Upper lobe of left lung (tissue), 6 donors: Measurements from ENCODE around the gene TCHP. TPM values are rescaled to one million over a fixed set of nuclear protein-coding genes. Genes with fewer than 3 reads are reported as not detected.
"Not testable (repeated sequence)": the region's sequence is repeated elsewhere in the genome, so short reads cannot be mapped to it uniquely, and the experiment has no call there.

ENCODE experiments used
- ATAC-seq, 2 donors: fragments of 200-7000 bp; cut with Tn5 transposase; one replicate each; pipeline ENCODE4 v1.9.1; 2022; ENCODE audit warnings: mild to moderate bottlenecking in 2 of 2, moderate library complexity in 2 of 2; ENCODE audit not compliant: low FRiP score in 2 of 2
- DNase-seq, 2 donors: peaks; one replicate each; pipeline ENCODE4 v3.0.0-alpha.2; 2019 to 2020
- H3K27ac ChIP-seq, 4 donors: fragments of 200-600 bp; sonication (generic); one replicate each; pipeline ENCODE4 v1.5.1; 2016 to 2019
- H3K27me3 ChIP-seq, 4 donors: fragments of 200-600 bp; sonication (generic); one replicate each; pipeline ENCODE4 v1.5.1; 2017 to 2019
- H3K36me3 ChIP-seq, 4 donors: fragments of 200-600 bp; sonication (generic); one replicate each; pipeline ENCODE4 v1.5.1; 2016 to 2019
- H3K4me1 ChIP-seq, 4 donors: fragments of 200-600 bp; sonication (generic); one replicate each; pipeline ENCODE4 v1.5.1; 2018 to 2019
- H3K4me3 ChIP-seq, 4 donors: fragments of 200-600 bp; sonication (generic); one replicate each; pipeline ENCODE4 v1.5.1; 2017 to 2019; ENCODE audit warnings: mild to moderate bottlenecking in 2 of 4, moderate library complexity in 1 of 4
- H3K9me3 ChIP-seq, 4 donors: fragments of 200-600 bp; sonication (generic); one replicate each; pipeline ENCODE4 v1.5.1; 2018 to 2019
- EP300 ChIP-seq, 4 donors: sonication (generic); formaldehyde crosslinking; IDR thresholded peaks; one replicate each; pipeline ENCODE4 v1.5.1; 2017; ENCODE audit warnings: antibody characterized with exemption in 4 of 4, control low read depth in 2 of 4
- POLR2A ChIP-seq, 4 donors: fragments of 450-650 bp; IDR thresholded peaks; one replicate each; pipeline ENCODE4 v1.5.1; 2016 to 2017; ENCODE audit warnings: antibody characterized with exemption in 4 of 4, mild to moderate bottlenecking in 2 of 4
- POLR2AphosphoS5 ChIP-seq, 2 donors: sonication (generic); formaldehyde crosslinking; IDR thresholded peaks; one replicate each; pipeline ENCODE4 v1.5.1; 2017; ENCODE audit warnings: antibody characterized with exemption in 2 of 2
- WGBS, 2 donors: methylation state at CpG; one replicate each; pipeline ENCODE4 v1.1.5; 2017 to 2018; 5-methylcytosine and 5-hydroxymethylcytosine counted together
- total RNA-seq, 6 donors: library from RNA; depleted of rRNA in 4 of 6; stranded (reverse); fragments of >200 nt in 4 of 6; gene quantifications; one replicate each; pipeline versions ENCODE4 v1.1.0 to v1.2.1, GENCODE V29; 2016 to 2021
- TF ChIP-seq, protein P1 (sequence below), 6 experiments: fragments of 450-650 bp in 4 of 6; fragments of 200-600 bp in 2 of 6; sonication (generic) in 2 of 6; IDR thresholded peaks; one replicate each; pipeline ENCODE4 v1.5.1; 2016 to 2019; ENCODE audit warnings: antibody characterized with exemption in 6 of 6
- donor health status: DM: no; HTN: no; CAD: no; lungs with moderate emphysema.
- donor health status: DM: no; HTN: yes; CAD: no; lungs with severe emphysema.

The TCHP gene
- total RNA-seq, 6 donors from 2014 or later: 10.5 to 90.1 (median 29.7) TPM

DNA sequence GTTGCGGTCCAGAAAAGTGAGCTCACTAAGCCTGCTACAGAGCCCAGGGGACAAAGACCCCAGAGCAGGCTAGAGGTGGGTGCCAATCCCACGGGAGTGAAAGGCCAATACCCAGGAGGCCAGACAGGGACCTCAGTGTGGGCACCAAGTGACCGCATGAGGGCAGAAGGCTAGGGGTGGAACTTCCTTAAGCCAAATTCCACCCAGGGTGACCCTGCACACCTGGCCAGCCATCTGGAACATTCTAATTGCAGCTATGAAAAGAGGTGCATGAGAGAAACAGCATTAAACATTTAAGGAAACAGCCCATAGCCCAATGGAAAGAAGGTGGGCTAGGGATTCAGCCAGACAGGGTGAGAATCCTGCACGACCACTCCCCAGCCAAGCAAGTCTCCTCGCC is 39.1 kb upstream of the TCHP start:
- H3K9me3 ChIP-seq: no peaks in the 10 kb centered on the region
- no peak for ATAC-seq
- no peak overlapping the region for H3K27ac ChIP-seq
- TF ChIP-seq, protein P1, sequence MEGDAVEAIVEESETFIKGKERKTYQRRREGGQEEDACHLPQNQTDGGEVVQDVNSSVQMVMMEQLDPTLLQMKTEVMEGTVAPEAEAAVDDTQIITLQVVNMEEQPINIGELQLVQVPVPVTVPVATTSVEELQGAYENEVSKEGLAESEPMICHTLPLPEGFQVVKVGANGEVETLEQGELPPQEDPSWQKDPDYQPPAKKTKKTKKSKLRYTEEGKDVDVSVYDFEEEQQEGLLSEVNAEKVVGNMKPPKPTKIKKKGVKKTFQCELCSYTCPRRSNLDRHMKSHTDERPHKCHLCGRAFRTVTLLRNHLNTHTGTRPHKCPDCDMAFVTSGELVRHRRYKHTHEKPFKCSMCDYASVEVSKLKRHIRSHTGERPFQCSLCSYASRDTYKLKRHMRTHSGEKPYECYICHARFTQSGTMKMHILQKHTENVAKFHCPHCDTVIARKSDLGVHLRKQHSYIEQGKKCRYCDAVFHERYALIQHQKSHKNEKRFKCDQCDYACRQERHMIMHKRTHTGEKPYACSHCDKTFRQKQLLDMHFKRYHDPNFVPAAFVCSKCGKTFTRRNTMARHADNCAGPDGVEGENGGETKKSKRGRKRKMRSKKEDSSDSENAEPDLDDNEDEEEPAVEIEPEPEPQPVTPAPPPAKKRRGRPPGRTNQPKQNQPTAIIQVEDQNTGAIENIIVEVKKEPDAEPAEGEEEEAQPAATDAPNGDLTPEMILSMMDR (IDR thresholded peaks at IDR 0.05): no peak
- TF ChIP-seq POLR2A (IDR thresholded peaks at IDR 0.05) (no peak), EP300 (IDR thresholded peaks at IDR 0.05) (no peak), POLR2AphosphoS5 (IDR thresholded peaks at IDR 0.05) (no peak)
- no peak for DNase-seq
- 97 to 100% methylated on average over 5 of the region's 5 CpGs for WGBS, 2 donors
- H3K27me3 ChIP-seq: no peaks in the 10 kb centered on the region
- H3K4me1 ChIP-seq: peaks cover 20 to 26% (median 24%) of the 10 kb centered on the region in 4 donors
- peaks cover 7 to 38% (median 24%) of the 10 kb centered on the region in 4 donors for H3K36me3 ChIP-seq
- H3K4me3 ChIP-seq: no peak overlapping the region

DNA sequence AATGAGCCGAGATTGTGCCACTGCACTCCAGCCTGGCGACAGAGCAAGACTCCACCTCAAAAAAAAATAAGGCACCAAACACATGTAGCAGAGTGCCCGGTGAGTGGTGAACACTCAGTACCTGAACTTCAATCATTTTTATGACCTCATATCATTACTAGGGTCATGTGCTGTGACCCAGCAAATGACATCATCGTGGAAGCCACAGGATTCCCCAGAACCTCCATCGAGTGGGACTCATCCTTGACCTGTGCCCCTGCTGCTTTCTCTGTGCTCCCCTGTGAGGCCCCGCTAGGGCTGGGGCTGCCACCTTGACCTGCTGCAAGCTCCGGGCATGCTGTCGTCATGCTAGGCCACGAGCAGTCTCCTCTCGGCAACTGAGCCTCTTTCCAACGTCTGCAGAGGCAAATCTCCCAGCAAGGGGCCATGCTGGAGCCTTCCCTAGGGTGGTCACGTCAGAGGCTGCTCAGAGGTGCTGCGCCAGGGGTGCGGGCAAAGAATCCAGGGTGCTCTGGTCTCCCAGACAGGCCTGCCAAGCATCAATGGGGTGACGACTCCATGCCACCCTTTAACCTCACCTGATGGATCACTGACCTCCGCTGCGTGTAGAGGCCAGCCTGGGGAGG is 38.3 kb upstream of the TCHP start:
- H3K27ac ChIP-seq: no peak overlapping the region
- H3K36me3 ChIP-seq: peaks cover 7 to 29% (median 19%) of the 10 kb centered on the region in 4 donors
- no peaks in the 10 kb centered on the region for H3K9me3 ChIP-seq
- H3K4me3 ChIP-seq: no peak overlapping the region
- TF ChIP-seq EP300 (IDR thresholded peaks at IDR 0.05) (no peak), POLR2AphosphoS5 (IDR thresholded peaks at IDR 0.05) (no peak), POLR2A (IDR thresholded peaks at IDR 0.05) (no peak)
- TF ChIP-seq, protein P1 (IDR thresholded peaks at IDR 0.05): no peak
- ATAC-seq: no peak
- no peaks in the 10 kb centered on the region for H3K27me3 ChIP-seq
- peaks cover 20 to 29% (median 26%) of the 10 kb centered on the region in 4 donors for H3K4me1 ChIP-seq
- WGBS, 2 donors: 86 to 89% methylated on average over 13 of the region's 17 CpGs
- no peak for DNase-seq

DNA sequence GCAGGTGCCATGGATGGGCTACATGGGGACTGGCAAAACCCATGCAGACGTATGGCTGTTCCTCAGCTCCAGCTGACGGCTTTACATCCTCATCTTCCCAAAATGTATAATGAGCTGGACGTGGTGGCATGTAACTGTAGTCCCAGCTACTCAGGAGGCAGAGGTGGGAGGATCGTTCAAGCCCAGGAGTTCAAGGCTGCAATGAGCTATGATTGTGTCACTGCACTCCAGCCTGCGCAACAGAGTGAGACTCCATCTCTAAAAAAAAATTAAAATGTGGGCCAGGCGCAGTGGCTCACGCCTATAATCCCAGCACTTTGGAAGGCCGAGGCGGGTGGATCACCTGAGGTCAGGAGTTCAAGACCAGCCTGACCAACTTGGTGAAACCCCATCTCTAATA is 37.6 kb upstream of the TCHP start:
- DNase-seq, H3K9me3 ChIP-seq, H3K27ac ChIP-seq, H3K4me3 ChIP-seq, H3K27me3 ChIP-seq, ATAC-seq: not testable (repeated sequence)
- 89 to 95% methylated on average over 9 of the region's 9 CpGs for WGBS, 2 donors
- Histone ChIP-seq H3K4me1 (peaks cover 20 to 29% (median 26%) of the 10 kb centered on the region in 4 donors), H3K36me3 (peaks cover 3 to 22% (median 12%) of the 10 kb centered on the region in 4 donors)

DNA sequence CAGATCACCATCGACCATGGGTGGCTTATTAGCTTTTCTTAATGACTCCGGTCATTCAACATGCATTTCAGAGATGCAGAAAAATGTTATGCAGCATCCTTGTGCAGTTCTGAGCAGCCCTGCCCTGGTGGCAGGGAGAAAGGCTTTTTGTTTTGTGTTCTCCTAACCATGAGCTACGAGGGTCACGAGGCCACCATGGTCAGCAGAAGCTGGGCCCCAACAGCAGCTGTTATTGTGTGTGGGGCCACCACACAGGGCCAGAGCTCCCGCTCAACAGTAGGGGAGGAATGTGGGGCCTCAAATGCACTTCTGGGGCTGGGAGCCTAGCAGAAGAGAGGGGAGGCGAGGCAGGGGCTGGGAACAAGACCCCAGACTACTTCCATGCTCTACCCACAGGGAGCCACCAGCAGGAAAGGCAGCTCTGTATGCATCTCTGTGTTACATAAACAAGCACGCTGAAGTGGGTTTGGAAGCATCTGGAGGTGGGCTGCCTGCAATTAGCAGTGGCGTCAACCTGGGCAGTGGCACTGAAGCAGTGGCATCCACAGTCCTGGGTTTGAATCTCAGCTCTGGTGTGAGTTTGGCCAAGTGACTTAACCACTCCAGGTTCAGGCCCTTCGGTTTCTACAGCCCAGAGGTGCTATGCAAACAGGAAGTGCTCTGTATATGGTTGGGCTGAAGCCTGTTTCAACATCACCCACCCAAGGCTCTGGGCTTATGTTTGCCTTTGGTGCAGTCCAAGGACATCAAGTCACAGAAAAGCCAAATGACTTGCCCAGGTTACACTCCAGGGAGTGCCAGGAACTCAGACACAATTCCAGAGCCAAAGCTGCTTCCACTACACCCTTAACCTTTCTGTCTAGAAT is 36.0 kb upstream of the TCHP start:
- 59 to 63% methylated on average over 5 to 7 of the region's 9 CpGs for WGBS, 2 donors
- TF ChIP-seq EP300 (IDR thresholded peaks at IDR 0.05) (no peak), POLR2AphosphoS5 (IDR thresholded peaks at IDR 0.05) (peak in 1 of 2 donors; percentile 26), POLR2A (IDR thresholded peaks at IDR 0.05) (no peak)
- TF ChIP-seq, protein P1 (IDR thresholded peaks at IDR 0.05): no peak
- H3K4me1 ChIP-seq: peaks cover 24 to 40% (median 37%) of the 10 kb centered on the region in 4 donors
- DNase-seq (peak in 1 of 2 donors; percentile 90), ATAC-seq (peak; percentile 80 to 93)
- no peak overlapping the region for H3K4me3 ChIP-seq
- peaks cover 0 to 10% (median 5%) of the 10 kb centered on the region in 4 donors for H3K36me3 ChIP-seq
- H3K27ac ChIP-seq: peak overlapping the region; percentile 65 to 81 (median 75)
- no peaks in the 10 kb centered on the region for H3K27me3 ChIP-seq
- no peaks in the 10 kb centered on the region for H3K9me3 ChIP-seq

DNA sequence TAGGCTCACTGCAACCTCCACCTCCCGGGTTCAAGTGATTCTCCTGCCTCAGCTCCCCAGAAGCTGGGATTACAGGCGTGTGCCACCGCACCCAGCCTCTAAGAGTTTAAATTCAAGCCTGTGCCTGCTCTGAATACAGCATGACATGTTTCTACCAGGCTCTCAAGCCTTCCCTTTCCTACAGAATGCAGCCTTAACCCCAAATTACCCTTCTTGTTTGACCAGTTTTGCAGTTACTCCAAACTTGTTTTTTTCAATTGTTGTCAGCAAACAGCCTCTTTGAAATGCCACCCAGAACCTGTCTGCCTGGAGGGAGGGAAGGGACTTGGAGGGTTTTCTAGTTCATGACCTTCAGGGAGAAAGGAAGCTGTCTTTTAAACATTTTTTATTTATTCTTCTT is 35.2 kb upstream of the TCHP start:
- H3K27me3 ChIP-seq: no peaks in the 10 kb centered on the region
- H3K9me3 ChIP-seq: no peaks in the 10 kb centered on the region
- 35 to 39% methylated on average over 3 of the region's 3 CpGs for WGBS, 2 donors
- peak in 1 of 2 donors; percentile 46 for DNase-seq
- H3K27ac ChIP-seq: peak overlapping the region; percentile 65 to 81 (median 75)
- ATAC-seq: peak; percentile 33 to 85
- peaks cover 24 to 40% (median 37%) of the 10 kb centered on the region in 4 donors for H3K4me1 ChIP-seq
- H3K36me3 ChIP-seq: peaks cover 0 to 10% (median 5%) of the 10 kb centered on the region in 4 donors
- TF ChIP-seq, protein P1 (IDR thresholded peaks at IDR 0.05): no peak
- no peak for TF ChIP-seq EP300 (IDR thresholded peaks at IDR 0.05)
- TF ChIP-seq POLR2AphosphoS5 (IDR thresholded peaks at IDR 0.05): no peak
- no peak for TF ChIP-seq POLR2A (IDR thresholded peaks at IDR 0.05)
- H3K4me3 ChIP-seq: no peak overlapping the region
